HepG2 (cell line): ENCODE data around the gene AMHR2.

ENCODE experiments used
- CTCF ChIP-seq: sonication (generic); formaldehyde crosslinking; IDR thresholded peaks from 2 replicates; pipeline ENCODE4 v1.5.0; 2020; ENCODE audit warnings: mild to moderate bottlenecking, missing genetic modification reagents, moderate library complexity
- JUN ChIP-seq: sonication (generic); formaldehyde crosslinking; IDR thresholded peaks from 2 replicates; pipeline ENCODE4 v1.4.0; 2020; ENCODE audit warnings: mild to moderate bottlenecking, missing genetic modification reagents
- KLF6 ChIP-seq: IDR thresholded peaks from 2 replicates; pipeline ENCODE4 v1.8.0; 2016; ENCODE audit warnings: missing biosample characterization, missing genetic modification reagents
- MTA3 ChIP-seq: sonication (generic); formaldehyde crosslinking; IDR thresholded peaks from 2 replicates; pipeline ENCODE4 v1.4.0; 2020; ENCODE audit warnings: missing genetic modification reagents
- POLR2AphosphoS5 ChIP-seq: IDR thresholded peaks from 2 replicates; pipeline ENCODE4 v1.6.1; 2012; ENCODE audit warnings: low read depth, low read length
- SRF ChIP-seq: IDR thresholded peaks from 2 replicates; pipeline ENCODE4 v1.6.1; 2011; ENCODE audit warnings: mild to moderate bottlenecking, low read depth, low read length, moderate library complexity
- THAP11 ChIP-seq: IDR thresholded peaks from 2 replicates; pipeline ENCODE4 v1.6.1; 2016; ENCODE audit warnings: missing biosample characterization, missing genetic modification reagents

DNA sequence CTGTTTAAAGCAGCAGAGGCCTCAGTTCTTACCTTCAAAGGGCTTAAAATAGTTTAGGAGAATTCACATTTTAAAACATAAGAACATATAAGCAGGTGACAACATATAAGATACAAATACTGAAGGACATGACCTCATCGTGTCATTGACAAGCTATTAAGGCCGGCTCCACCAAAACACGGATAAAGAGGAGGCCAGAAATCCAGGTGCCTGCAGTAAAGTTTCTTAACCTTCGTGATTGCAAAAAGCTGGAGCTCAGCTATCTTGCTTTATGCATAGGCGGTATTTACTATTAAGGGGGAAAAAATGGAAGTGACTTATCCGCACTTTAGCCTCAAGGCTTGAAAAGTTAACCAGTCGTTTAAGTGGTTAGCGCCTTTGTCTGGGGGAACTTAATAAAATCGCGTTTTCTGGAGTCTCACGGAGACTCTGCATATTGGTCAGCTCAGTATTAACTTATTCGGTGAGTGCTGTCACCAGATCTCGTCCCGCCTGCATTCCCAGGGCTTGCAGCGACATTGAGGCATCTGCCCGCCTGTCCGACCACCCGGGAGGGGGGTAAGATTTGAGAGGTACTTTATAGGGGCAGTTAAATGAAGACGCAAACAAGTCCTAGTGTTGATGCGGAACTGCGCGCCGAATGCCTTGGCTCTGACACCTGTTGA, 44.8 kb upstream of the AMHR2 start:
- TF ChIP-seq JUN (CRISPR knock-in tag) = no peak
- TF ChIP-seq KLF6 (CRISPR knock-in tag) = no peak
- TF ChIP-seq MTA3 (CRISPR knock-in tag) = no peak
- no peak for TF ChIP-seq THAP11 (CRISPR knock-in tag)
- TF ChIP-seq CTCF = no peak
- TF ChIP-seq SRF = no peak
- TF ChIP-seq POLR2AphosphoS5 = no peak
